HepG2 (cell line): Measurements from ENCODE around the gene PKD2L1. TPM values are rescaled to one million over a fixed set of nuclear protein-coding genes. Genes with fewer than 3 reads are reported as not detected.

Source experiments
- ATAC-seq: fragments of 200-7000 bp; cut with Tn5 transposase; 3 replicates; pipeline ENCODE4 v1.9.1; 2020; ENCODE audit warnings: mild to moderate bottlenecking, moderate library complexity
- BruUV-seq: library from RNA; stranded (reverse); fragments of 400-500 nt; replicated peaks from 2 replicates; lab custom pipeline; 2021; lab: Mats Ljungman, UMichigan
- CTCF ChIA-PET: fragments of 300-600 bp; formaldehyde crosslinking; extraction: SDS; loops from one replicate; lab custom pipeline; 2021; ENCODE audit warnings: low total read pairs, inconsistent platforms, low intra/inter-chr PET ratio; lab: Yijun Ruan, JAX
- POLR2A ChIA-PET: fragments of 350-600 bp; sonication (Branson Sonifier 250); formaldehyde crosslinking; loops from one replicate; lab custom pipeline; 2020; ENCODE audit warnings: antibody characterized with exemption, inconsistent platforms; lab: Yijun Ruan, JAX
- DNase-seq: peaks from one replicate; pipeline ENCODE4 v3.0.0-alpha.2; 2015; ENCODE audit warnings: low spot score
- FAIRE-seq: peaks from 3 replicates; lab custom pipeline; 2011; peaks lifted over from hg19 to GRCh38; lab: Jason Lieb, UNC
- H2AFZ ChIP-seq: one replicate; pipeline ENCODE4 v1.6.1; 2011; ENCODE audit warnings: low read length, inconsistent platforms
- H3K27ac ChIP-seq: fragments of 300-600 bp; 3 replicates; pipeline ENCODE4 v1.8.0; 2011; ENCODE audit warnings: mixed run types, mild to moderate bottlenecking, mixed read lengths, low read length, inconsistent platforms; ENCODE audit not compliant: insufficient read depth; ENCODE audit errors: extremely low read length
- H3K27me3 ChIP-seq, 2 experiments: fragments of 200-600 bp in 1 of 2; 2 replicates in 1 of 2; 3 replicates in 1 of 2; pipeline versions ENCODE4 v1.6.0 to v1.8.0; 2011; ENCODE audit warnings: low read length in 2 of 2, mild to moderate bottlenecking in 2 of 2, moderate library complexity in 2 of 2, inconsistent platforms in 1 of 2; ENCODE audit not compliant: insufficient read depth in 2 of 2, control insufficient read depth in 1 of 2
- H3K36me3 ChIP-seq, 2 experiments: fragments of 200-600 bp in 1 of 2; replicated peaks in 1 of 2; 2 replicates in 1 of 2; 3 replicates in 1 of 2; pipeline versions ENCODE4 v1.5.1 to v1.8.0; 2011; ENCODE audit warnings: low read length in 2 of 2, inconsistent platforms in 1 of 2; ENCODE audit not compliant: insufficient read depth in 2 of 2, control insufficient read depth in 1 of 2
- H3K4me1 ChIP-seq: 2 replicates; pipeline ENCODE4 v1.5.1; 2012; ENCODE audit warnings: low read length, inconsistent platforms; ENCODE audit not compliant: insufficient read depth
- H3K4me2 ChIP-seq: 2 replicates; pipeline ENCODE4 v1.6.0; 2011; ENCODE audit warnings: low read depth, low read length, inconsistent platforms
- H3K4me3 ChIP-seq, 3 experiments: fragments of 200-600 bp in 1 of 3; sonication (generic), shearing (Covaris generic) in 1 of 3; replicated peaks in 1 of 3; 2 replicates each; pipeline ENCODE4 v1.5.1; 2011 to 2016; ENCODE audit warnings: low read length in 3 of 3, inconsistent platforms in 2 of 3, low read depth in 2 of 3, mild to moderate bottlenecking in 2 of 3, control low read depth in 1 of 3, mixed read lengths in 1 of 3; ENCODE audit not compliant: insufficient read depth in 1 of 3
- H3K79me2 ChIP-seq: one replicate; pipeline ENCODE4 v1.6.1; 2011; ENCODE audit warnings: low read length, inconsistent platforms; ENCODE audit not compliant: insufficient read depth
- H3K9ac ChIP-seq: 2 replicates; pipeline ENCODE4 v1.6.0; 2011; ENCODE audit warnings: mild to moderate bottlenecking, low read depth, low read length, inconsistent platforms; ENCODE audit not compliant: insufficient read depth
- H3K9me3 ChIP-seq: 2 replicates; pipeline ENCODE4 v1.5.1; 2012; ENCODE audit warnings: mild to moderate bottlenecking, low read length
- H4K20me1 ChIP-seq: 2 replicates; pipeline ENCODE4 v1.6.0; 2011; ENCODE audit warnings: inconsistent platforms, mild to moderate bottlenecking, low read length, moderate library complexity; ENCODE audit not compliant: insufficient read depth
- ARID2 ChIP-seq: sonication (generic); formaldehyde crosslinking; IDR thresholded peaks from 2 replicates; pipeline ENCODE4 v1.8.1; 2022; ENCODE audit warnings: mild to moderate bottlenecking, missing genetic modification reagents, borderline replicate concordance
- GATA4 ChIP-seq: sonication (generic); IDR thresholded peaks from 2 replicates; pipeline ENCODE4 v1.6.1; 2016; ENCODE audit warnings: antibody characterized with exemption, low read depth, borderline replicate concordance
- MATR3 ChIP-seq: sonication (generic); formaldehyde crosslinking; IDR thresholded peaks from 2 replicates; pipeline ENCODE4 v1.4.0; 2020; ENCODE audit warnings: missing genetic modification reagents
- MIXL1 ChIP-seq: IDR thresholded peaks from 2 replicates; pipeline ENCODE4 v1.6.1; 2016
- POLR2AphosphoS5 ChIP-seq: IDR thresholded peaks from 2 replicates; pipeline ENCODE4 v1.6.1; 2012; ENCODE audit warnings: low read depth, low read length
- RAD21 ChIP-seq: fragments of 450-650 bp; formaldehyde crosslinking; IDR thresholded peaks from 2 replicates; pipeline ENCODE4 v1.5.0; 2020; ENCODE audit warnings: mild to moderate bottlenecking
- ZKSCAN1 ChIP-seq: fragments of 150-350 bp; IDR thresholded peaks from 2 replicates; pipeline ENCODE4 v1.6.1; 2014; ENCODE audit warnings: low read length
- ZNF121 ChIP-seq: sonication (generic); formaldehyde crosslinking; IDR thresholded peaks from 2 replicates; pipeline ENCODE4 v1.5.0; 2020; ENCODE audit warnings: mild to moderate bottlenecking, missing genetic modification reagents
- ZNF256 ChIP-seq: sonication (generic); formaldehyde crosslinking; conservative IDR thresholded peaks from 2 replicates; pipeline ENCODE4 v1.4.0; 2020; ENCODE audit warnings: missing genetic modification reagents
- ZNF331 ChIP-seq: sonication (generic); formaldehyde crosslinking; IDR thresholded peaks from 2 replicates; pipeline ENCODE4 v1.4.0; 2020; ENCODE audit warnings: missing genetic modification reagents
- ZNF510 ChIP-seq: sonication (generic); formaldehyde crosslinking; IDR thresholded peaks from 2 replicates; pipeline ENCODE4 v1.4.0; 2020; ENCODE audit warnings: low read depth, mild to moderate bottlenecking, missing genetic modification reagents
- WGBS: methylation state at CpG from one replicate; pipeline ENCODE4 v1.1.6; 2017; ENCODE audit warnings: low lambda C conversion rate; 5-methylcytosine and 5-hydroxymethylcytosine counted together
- in situ Hi-C: cut with HindIII; loops from 2 replicates; pipeline ENCODE4 v1.10.0; 2017; ENCODE audit warnings: low pct_unique_long_range_greater_than_20kb; ENCODE audit not compliant: extremely low pct_ligation_motif_present
- intact Hi-C: fragments of 100-400 bp; cut with micrococcal nuclease; formaldehyde crosslinking; loops from one replicate; pipeline ENCODE4 v1.10.0; 2022; ENCODE audit not compliant: unreplicated experiment
- polyA plus RNA-seq, 8 experiments: library from polyadenylated mRNA; depleted of rRNA in 3 of 8; stranded (reverse) in 7 of 8; unstranded in 1 of 8; fragments of >200 nt; fragmentation: Illumina TruSeq in 4 of 8; extraction: Trizol in 4 of 8; gene quantifications; 2 replicates each; pipeline versions ENCODE4 v1.2.1 to v1.2.3, GENCODE V29; 2011 to 2016; ENCODE audit warnings: low read depth in 4 of 8, missing spikeins in 1 of 8, mixed read lengths in 1 of 8; ENCODE audit not compliant: insufficient read depth in 1 of 8
- total RNA-seq, 5 experiments: library from RNA; depleted of rRNA; stranded (reverse); fragments of >200 nt; fragmentation: Illumina TruSeq; extraction: Trizol; gene quantifications; 2 replicates each; pipeline ENCODE4 v1.2.3, GENCODE V29; 2016; ENCODE audit warnings: low read depth in 1 of 5
- TF ChIP-seq, protein P1 (sequence below): sonication (generic); formaldehyde crosslinking; IDR thresholded peaks from 2 replicates; pipeline ENCODE4 v1.4.0; 2020; ENCODE audit warnings: missing genetic modification reagents, borderline replicate concordance
- TF ChIP-seq, protein P2 (sequence below): IDR thresholded peaks from 2 replicates; pipeline ENCODE4 v1.6.1; 2012; ENCODE audit warnings: low read depth, low read length, improper control_type of control experiment

The PKD2L1 gene
- total and polyA plus RNA-seq, 2 of the 13 experiments (the other 11 are each of a cell fraction or from before 2014, with no cell fraction given) = 0.07 to 0.15 TPM

DNA sequence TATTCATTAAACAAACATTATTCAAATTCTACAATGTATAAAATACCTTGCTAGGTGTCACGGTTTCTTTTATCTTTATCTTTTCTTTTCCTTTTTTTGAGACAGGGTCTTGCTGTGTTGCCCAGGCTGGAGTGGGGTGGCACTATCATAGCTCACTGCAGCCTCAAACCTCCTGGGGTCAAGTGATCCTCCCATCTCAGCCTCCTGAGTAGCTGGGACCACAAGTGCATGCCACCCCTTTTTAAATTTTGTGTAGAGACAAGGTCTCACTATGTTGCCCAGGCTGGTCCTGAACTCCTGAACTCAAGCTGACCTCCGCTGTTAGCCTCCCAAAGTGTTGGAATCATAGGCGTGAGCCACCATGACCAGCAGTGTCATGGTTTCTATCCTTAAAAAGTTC is 25.6 kb downstream of the PKD2L1 start:
- H3K9me3 ChIP-seq = no peaks in the 10 kb centered on the region
- WGBS = 80% methylated on average over 3 of the region's 3 CpGs
- H3K36me3 ChIP-seq = no peaks in the 10 kb centered on the region
- ATAC-seq (no peak), DNase-seq (no peak), FAIRE-seq (no peak)
- H3K9ac ChIP-seq = no peak overlapping the region
- ChIA-PET CTCF (interaction anchor here (1.3 to 2.6 kb wide), 2 partner anchors 129 to 215 kb away, joined by 3 to 25 read pairs; partner anchors contain the start of gene SEC31B), POLR2A (no interaction called here)
- in situ Hi-C loops (no loop called here), intact Hi-C loops (no loop called here)
- H3K4me2 ChIP-seq = no peak overlapping the region
- no peak overlapping the region for H3K4me3 ChIP-seq
- no peaks in the 10 kb centered on the region for H3K79me2 ChIP-seq
- no TSS peak for BruUV-seq
- peak; percentile 44; the same call in 1 of the 2 replicates for TF ChIP-seq ZNF121
- TF ChIP-seq, protein P1, sequence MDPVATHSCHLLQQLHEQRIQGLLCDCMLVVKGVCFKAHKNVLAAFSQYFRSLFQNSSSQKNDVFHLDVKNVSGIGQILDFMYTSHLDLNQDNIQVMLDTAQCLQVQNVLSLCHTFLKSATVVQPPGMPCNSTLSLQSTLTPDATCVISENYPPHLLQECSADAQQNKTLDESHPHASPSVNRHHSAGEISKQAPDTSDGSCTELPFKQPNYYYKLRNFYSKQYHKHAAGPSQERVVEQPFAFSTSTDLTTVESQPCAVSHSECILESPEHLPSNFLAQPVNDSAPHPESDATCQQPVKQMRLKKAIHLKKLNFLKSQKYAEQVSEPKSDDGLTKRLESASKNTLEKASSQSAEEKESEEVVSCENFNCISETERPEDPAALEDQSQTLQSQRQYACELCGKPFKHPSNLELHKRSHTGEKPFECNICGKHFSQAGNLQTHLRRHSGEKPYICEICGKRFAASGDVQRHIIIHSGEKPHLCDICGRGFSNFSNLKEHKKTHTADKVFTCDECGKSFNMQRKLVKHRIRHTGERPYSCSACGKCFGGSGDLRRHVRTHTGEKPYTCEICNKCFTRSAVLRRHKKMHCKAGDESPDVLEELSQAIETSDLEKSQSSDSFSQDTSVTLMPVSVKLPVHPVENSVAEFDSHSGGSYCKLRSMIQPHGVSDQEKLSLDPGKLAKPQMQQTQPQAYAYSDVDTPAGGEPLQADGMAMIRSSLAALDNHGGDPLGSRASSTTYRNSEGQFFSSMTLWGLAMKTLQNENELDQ = no peak
- 0 out of 5 replicates have a peak, but pooled peaks cover 0 to 6% of the 10 kb centered on the region in 2 experiments for H3K27me3 ChIP-seq
- no peaks in the 10 kb centered on the region for H4K20me1 ChIP-seq
- H2AFZ ChIP-seq = no peak overlapping the region
- H3K27ac ChIP-seq = no peak overlapping the region
- H3K4me1 ChIP-seq = peaks cover 36% of the 10 kb centered on the region

DNA sequence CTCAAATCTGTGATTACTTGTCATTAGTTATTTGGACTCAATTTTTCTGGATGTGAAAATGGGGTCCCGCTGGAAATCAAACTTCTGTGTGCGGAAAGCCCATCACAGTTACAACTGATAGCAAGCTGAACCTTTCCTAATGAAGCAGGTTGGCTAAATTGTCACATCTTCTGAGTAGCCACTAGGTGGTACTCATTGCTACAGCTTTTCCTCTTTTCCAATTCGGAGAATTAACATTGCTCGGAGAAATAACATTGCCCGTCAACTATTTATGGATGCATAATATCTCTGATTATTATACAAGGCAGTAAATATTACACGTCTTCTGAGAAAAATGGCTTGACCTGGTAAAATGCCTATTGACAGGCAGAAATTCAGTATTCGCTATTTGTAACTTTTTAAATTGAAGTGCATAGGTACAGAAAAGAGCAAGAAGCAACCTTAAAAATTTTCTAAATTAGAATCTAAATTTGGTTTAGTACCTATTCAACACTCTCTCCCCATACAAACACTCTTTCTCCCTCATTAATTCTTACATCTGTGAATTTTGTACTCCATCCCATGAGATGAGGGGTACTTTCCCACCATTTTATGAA is 26.2 kb downstream of the PKD2L1 start:
- no peaks in the 10 kb centered on the region for H3K9me3 ChIP-seq
- no peak overlapping the region for H3K27ac ChIP-seq
- in situ Hi-C loops = no loop called here
- 0 out of 5 replicates have a peak, but pooled peaks cover 0 to 6% of the 10 kb centered on the region in 2 experiments for H3K27me3 ChIP-seq
- peak; percentile 23 for DNase-seq
- H3K4me1 ChIP-seq = peaks cover 41% of the 10 kb centered on the region
- CTCF ChIA-PET = interaction anchor here (1.3 to 2.6 kb wide), 3 partner anchors 34 to 215 kb away, joined by 3 to 25 read pairs (median 3); partner anchors contain the start of gene SEC31B
- H3K9ac ChIP-seq = no peak overlapping the region
- H3K79me2 ChIP-seq = no peaks in the 10 kb centered on the region
- peak; percentile 93 for FAIRE-seq
- H3K36me3 ChIP-seq = no peaks in the 10 kb centered on the region
- ATAC-seq = peak; percentile 66; the same call in 2 of the 3 replicates
- 16% methylated on average over 7 of the region's 7 CpGs for WGBS
- POLR2A ChIA-PET = no interaction called here
- no peak overlapping the region for H3K4me2 ChIP-seq
- no peak overlapping the region for H2AFZ ChIP-seq
- H4K20me1 ChIP-seq = no peaks in the 10 kb centered on the region
- no TSS peak for BruUV-seq
- intact Hi-C loops = loop anchor here (1.0 to 2.0 kb wide), 2 partner anchors 35 to 129 kb away; no protein-coding TSS in a partner anchor
- no peak overlapping the region for H3K4me3 ChIP-seq
- no peak for TF ChIP-seq MATR3
- TF ChIP-seq ZNF510 (CRISPR knock-in tag) = no peak
- no peak for TF ChIP-seq POLR2AphosphoS5
- TF ChIP-seq, protein P2, sequence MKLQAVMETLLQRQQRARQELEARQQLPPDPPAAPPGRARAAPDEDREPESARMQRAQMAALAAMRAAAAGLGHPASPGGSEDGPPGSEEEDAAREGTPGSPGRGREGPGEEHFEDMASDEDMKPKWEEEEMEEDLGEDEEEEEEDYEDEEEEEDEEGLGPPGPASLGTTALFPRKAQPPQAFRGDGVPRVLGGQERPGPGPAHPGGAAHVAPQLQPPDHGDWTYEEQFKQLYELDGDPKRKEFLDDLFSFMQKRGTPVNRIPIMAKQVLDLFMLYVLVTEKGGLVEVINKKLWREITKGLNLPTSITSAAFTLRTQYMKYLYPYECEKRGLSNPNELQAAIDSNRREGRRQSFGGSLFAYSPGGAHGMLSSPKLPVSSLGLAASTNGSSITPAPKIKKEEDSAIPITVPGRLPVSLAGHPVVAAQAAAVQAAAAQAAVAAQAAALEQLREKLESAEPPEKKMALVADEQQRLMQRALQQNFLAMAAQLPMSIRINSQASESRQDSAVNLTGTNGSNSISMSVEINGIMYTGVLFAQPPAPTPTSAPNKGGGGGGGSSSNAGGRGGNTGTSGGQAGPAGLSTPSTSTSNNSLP = 0 out of 2 replicates have a peak, but pooled peaks have one; percentile 24
- no peak for TF ChIP-seq GATA4
- TF ChIP-seq ARID2 (CRISPR knock-in tag) = no peak
- no peak for TF ChIP-seq ZKSCAN1
- peak; percentile 30; the same call in 1 of the 2 replicates for TF ChIP-seq MIXL1
- no peak for TF ChIP-seq ZNF331 (CRISPR knock-in tag)
- peak; percentile 52 for TF ChIP-seq RAD21 (CRISPR knock-in tag)
- TF ChIP-seq ZNF256 (CRISPR knock-in tag) = no peak
